Uterus (tissue), 2 donors: ENCODE results near the gene TLX3.

Experiments
- POLR2A ChIP-seq, 2 donors: fragments of 450-650 bp; IDR thresholded peaks; one replicate each; pipeline ENCODE4 v1.6.1; 2016; ENCODE audit warnings: antibody characterized with exemption in 2 of 2, mild to moderate bottlenecking in 1 of 2, moderate library complexity in 1 of 2
- TF ChIP-seq, protein P1 (sequence below), 4 experiments: fragments of 200-600 bp in 2 of 4; fragments of 450-650 bp in 2 of 4; sonication (generic) in 2 of 4; IDR thresholded peaks; one replicate each; pipeline ENCODE4 v1.5.1; 2016 to 2019; ENCODE audit warnings: antibody characterized with exemption in 4 of 4, mild to moderate bottlenecking in 2 of 4, moderate library complexity in 1 of 4

DNA sequence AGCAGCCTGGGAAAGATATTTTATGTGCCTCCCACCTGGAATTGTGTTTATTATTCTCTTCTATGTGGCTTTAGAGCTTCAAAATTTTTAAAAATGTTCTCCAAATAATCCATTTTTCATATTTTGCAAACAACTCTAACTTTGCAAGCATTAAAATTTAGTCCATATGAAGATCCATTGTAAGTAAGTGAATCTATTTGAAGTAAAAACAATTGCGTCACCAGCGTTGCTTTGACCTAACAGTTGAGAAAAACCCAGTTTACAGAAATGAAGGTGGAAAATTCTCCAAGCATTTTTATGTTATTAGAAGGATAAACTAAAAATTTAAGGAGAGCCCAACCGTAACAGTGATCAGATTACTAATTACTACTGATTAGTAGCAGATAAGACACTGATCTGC is 38.9 kb upstream of the TLX3 start:
- TF ChIP-seq, protein P1, sequence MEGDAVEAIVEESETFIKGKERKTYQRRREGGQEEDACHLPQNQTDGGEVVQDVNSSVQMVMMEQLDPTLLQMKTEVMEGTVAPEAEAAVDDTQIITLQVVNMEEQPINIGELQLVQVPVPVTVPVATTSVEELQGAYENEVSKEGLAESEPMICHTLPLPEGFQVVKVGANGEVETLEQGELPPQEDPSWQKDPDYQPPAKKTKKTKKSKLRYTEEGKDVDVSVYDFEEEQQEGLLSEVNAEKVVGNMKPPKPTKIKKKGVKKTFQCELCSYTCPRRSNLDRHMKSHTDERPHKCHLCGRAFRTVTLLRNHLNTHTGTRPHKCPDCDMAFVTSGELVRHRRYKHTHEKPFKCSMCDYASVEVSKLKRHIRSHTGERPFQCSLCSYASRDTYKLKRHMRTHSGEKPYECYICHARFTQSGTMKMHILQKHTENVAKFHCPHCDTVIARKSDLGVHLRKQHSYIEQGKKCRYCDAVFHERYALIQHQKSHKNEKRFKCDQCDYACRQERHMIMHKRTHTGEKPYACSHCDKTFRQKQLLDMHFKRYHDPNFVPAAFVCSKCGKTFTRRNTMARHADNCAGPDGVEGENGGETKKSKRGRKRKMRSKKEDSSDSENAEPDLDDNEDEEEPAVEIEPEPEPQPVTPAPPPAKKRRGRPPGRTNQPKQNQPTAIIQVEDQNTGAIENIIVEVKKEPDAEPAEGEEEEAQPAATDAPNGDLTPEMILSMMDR (IDR thresholded peaks at IDR 0.05), result no peak
- TF ChIP-seq POLR2A (IDR thresholded peaks at IDR 0.05), result no peak
